Endothelial cell of umbilical vein (primary cell): ENCODE results near the gene TRANK1. TPM values are rescaled to one million over a fixed set of nuclear protein-coding genes. Genes with fewer than 3 reads are reported as not detected.

Experiments used
- BruUV-seq: library from RNA; stranded (reverse); fragments of 400-500 nt; replicated peaks from 2 replicates; lab custom pipeline; 2021; lab: Mats Ljungman, UMichigan
- CTCF ChIA-PET: fragments of 300-600, 350-600 bp; sonication (Branson Sonifier 250); formaldehyde crosslinking; loops from one replicate; lab custom pipeline; 2021; ENCODE audit warnings: antibody characterized with exemption, inconsistent platforms; lab: Charles Lee
- POLR2A ChIA-PET: fragments of 300-600, 350-600 bp; sonication (Branson Sonifier 250); formaldehyde crosslinking; loops from one replicate; lab custom pipeline; 2021; ENCODE audit warnings: antibody characterized with exemption, inconsistent platforms; lab: Charles Lee
- DNase-seq: peaks from one replicate; pipeline ENCODE4 v3.0.0-alpha.2; 2011; ENCODE audit warnings: low read depth, low spot score
- FAIRE-seq: peaks from 2 replicates; lab custom pipeline; 2011; peaks lifted over from hg19 to GRCh38; lab: Jason Lieb, UNC
- H2AFZ ChIP-seq: 2 replicates; pipeline ENCODE4 v1.6.0; 2012; ENCODE audit warnings: low read depth, low read length, control low read depth, inconsistent platforms
- H3K27ac ChIP-seq: 2 replicates; pipeline ENCODE4 v1.5.1; 2011; ENCODE audit warnings: low read depth, mild to moderate bottlenecking, control low read depth, low read length, moderate library complexity; ENCODE audit not compliant: insufficient read depth
- H3K27me3 ChIP-seq, 2 experiments: 2 replicates each; pipeline versions ENCODE4 v1.6.0 to v1.6.1; 2011; ENCODE audit warnings: low read length in 2 of 2, mixed read lengths in 1 of 2; ENCODE audit not compliant: control insufficient read depth in 2 of 2, insufficient read depth in 2 of 2
- H3K36me3 ChIP-seq, 2 experiments: 2 replicates in 1 of 2; 3 replicates in 1 of 2; pipeline ENCODE4 v1.5.1; 2011; ENCODE audit warnings: low read length in 2 of 2, mild to moderate bottlenecking in 1 of 2, moderate library complexity in 1 of 2; ENCODE audit not compliant: control insufficient read depth in 2 of 2, insufficient read depth in 2 of 2; ENCODE audit errors: extremely low read depth in 1 of 2
- H3K4me1 ChIP-seq: 3 replicates; pipeline ENCODE4 v1.5.1; 2011; ENCODE audit warnings: mild to moderate bottlenecking, low read length; ENCODE audit not compliant: control insufficient read depth, insufficient read depth; ENCODE audit errors: extremely low read depth
- H3K4me2 ChIP-seq: 2 replicates; pipeline ENCODE4 v1.6.1; 2011; ENCODE audit warnings: low read length, control low read depth, mixed read lengths; ENCODE audit not compliant: insufficient read depth
- H3K4me3 ChIP-seq, 3 experiments: fragments of 200-600 bp in 1 of 3; sonication (generic), shearing (Covaris generic) in 1 of 3; replicated peaks in 1 of 3; 2 replicates each; pipeline ENCODE4 v1.5.1; 2011 to 2016; ENCODE audit warnings: control low read depth in 3 of 3, low read length in 3 of 3, mild to moderate bottlenecking in 2 of 3, inconsistent platforms in 1 of 3, low read depth in 1 of 3, moderate library complexity in 1 of 3; ENCODE audit not compliant: insufficient read depth in 1 of 3
- H3K79me2 ChIP-seq: 2 replicates; pipeline ENCODE4 v1.6.0; 2012; ENCODE audit warnings: low read length, inconsistent platforms; ENCODE audit not compliant: control insufficient read depth, insufficient read depth
- H3K9ac ChIP-seq: replicated peaks from 2 replicates; pipeline ENCODE3; 2011; ENCODE audit warnings: low read length, control low read depth; ENCODE audit not compliant: insufficient read depth; ENCODE audit errors: extremely low read depth
- H3K9me1 ChIP-seq: replicated peaks from 3 replicates; pipeline ENCODE4 v1.6.0; 2011; ENCODE audit warnings: mild to moderate bottlenecking, low read length; ENCODE audit not compliant: control insufficient read depth, insufficient read depth; ENCODE audit errors: extremely low read depth
- H3K9me3 ChIP-seq: replicated peaks from 2 replicates; pipeline ENCODE4 v1.5.1; 2012; ENCODE audit warnings: low read length, inconsistent platforms; ENCODE audit not compliant: control insufficient read depth, insufficient read depth
- H4K20me1 ChIP-seq: replicated peaks from 2 replicates; pipeline ENCODE3; 2011; ENCODE audit warnings: mild to moderate bottlenecking, low read length; ENCODE audit not compliant: control insufficient read depth, insufficient read depth; ENCODE audit errors: extremely low read depth
- EZH2 ChIP-seq: IDR thresholded peaks from 2 replicates; pipeline ENCODE4 v1.6.1; 2012; ENCODE audit warnings: borderline replicate concordance, low read depth, mild to moderate bottlenecking, moderate library complexity, low read length, inconsistent platforms; ENCODE audit not compliant: severe bottlenecking
- FOS ChIP-seq: IDR thresholded peaks from 2 replicates; pipeline ENCODE4 v1.6.1; 2011; ENCODE audit warnings: mild to moderate bottlenecking, low read length, moderate library complexity, borderline replicate concordance; ENCODE audit not compliant: insufficient read depth
- GATA2 ChIP-seq: IDR thresholded peaks from 2 replicates; pipeline ENCODE4 v1.7.0; 2011; ENCODE audit warnings: low read depth, mild to moderate bottlenecking, moderate library complexity, mixed read lengths, low read length; ENCODE audit not compliant: insufficient read length, insufficient read depth
- MYC ChIP-seq: IDR thresholded peaks from one replicate; pipeline ENCODE4 v1.6.1; 2011; ENCODE audit warnings: mild to moderate bottlenecking, low read depth, low read length
- POLR2A ChIP-seq: IDR thresholded peaks from 2 replicates; pipeline ENCODE4 v1.6.1; 2012; ENCODE audit warnings: low read depth, mild to moderate bottlenecking, control low read depth, low read length
- POLR2AphosphoS5 ChIP-seq: IDR thresholded peaks from 2 replicates; pipeline ENCODE4 v1.6.1; 2012; ENCODE audit warnings: low read depth, mild to moderate bottlenecking, control low read depth, low read length, moderate library complexity; ENCODE audit not compliant: insufficient read depth
- dilution Hi-C: fragments of 300-500 bp; cut with MboI; formaldehyde crosslinking; loops from one replicate; pipeline ENCODE4 v1.15.0; 2019; ENCODE audit warnings: low sequenced_read_pairs; ENCODE audit not compliant: extremely low pct_ligation_motif_present
- intact Hi-C: fragments of 100-400 bp; cut with micrococcal nuclease; formaldehyde crosslinking; loops from one replicate; pipeline ENCODE4 v1.10.0; 2022
- polyA plus RNA-seq, 4 experiments: library from polyadenylated mRNA; depleted of rRNA in 3 of 4; stranded (reverse) in 3 of 4; unstranded in 1 of 4; fragments of >200 nt; gene quantifications; 2 replicates each; pipeline versions ENCODE4 v1.2.1 to v1.2.3, GENCODE V29; 2011 to 2012; ENCODE audit warnings: missing spikeins in 1 of 4
- total RNA-seq: library from RNA; stranded (reverse); gene quantifications from 2 replicates; pipeline ENCODE4 v1.2.3, GENCODE V29; 2021
- TF ChIP-seq, protein P1 (sequence below): IDR thresholded peaks from 2 replicates; pipeline ENCODE4 v1.6.1; 2011; ENCODE audit not compliant: insufficient read depth, insufficient read length

The TRANK1 gene
- total and polyA plus RNA-seq, 2 donors (not counting 3 experiments of a cell fraction or from before 2014, with no cell fraction given): 4.6 to 14.4 TPM

- Histone ChIP-seq H3K4me1 (no peaks in the 10 kb centered on the region), H3K27ac (no peak overlapping the region), H3K9me3 (no peaks in the 10 kb centered on the region), H2AFZ (no peak overlapping the region), H3K79me2 (no peaks in the 10 kb centered on the region), H3K4me2 (no peak overlapping the region), H3K4me3 (no peak overlapping the region), H3K36me3 (no peaks in the 10 kb centered on the region), H3K27me3 (no peaks in the 10 kb centered on the region), H3K9ac (no peak overlapping the region), H3K9me1 (no peaks in the 10 kb centered on the region), H4K20me1 (no peaks in the 10 kb centered on the region)
- dilution Hi-C loops: no loop called here
- no peak for FAIRE-seq
- no peak for TF ChIP-seq FOS
- TF ChIP-seq, protein P1, sequence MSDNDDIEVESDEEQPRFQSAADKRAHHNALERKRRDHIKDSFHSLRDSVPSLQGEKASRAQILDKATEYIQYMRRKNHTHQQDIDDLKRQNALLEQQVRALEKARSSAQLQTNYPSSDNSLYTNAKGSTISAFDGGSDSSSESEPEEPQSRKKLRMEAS: no peak
- DNase-seq: no peak
- ChIA-PET CTCF (no interaction called here), POLR2A (no interaction called here)
- no TSS peak for BruUV-seq
- intact Hi-C loops: no loop called here
Measured at GRCh38 chr3:36919439-36920160, 25.3 kb downstream of the TRANK1 start.

DNA sequence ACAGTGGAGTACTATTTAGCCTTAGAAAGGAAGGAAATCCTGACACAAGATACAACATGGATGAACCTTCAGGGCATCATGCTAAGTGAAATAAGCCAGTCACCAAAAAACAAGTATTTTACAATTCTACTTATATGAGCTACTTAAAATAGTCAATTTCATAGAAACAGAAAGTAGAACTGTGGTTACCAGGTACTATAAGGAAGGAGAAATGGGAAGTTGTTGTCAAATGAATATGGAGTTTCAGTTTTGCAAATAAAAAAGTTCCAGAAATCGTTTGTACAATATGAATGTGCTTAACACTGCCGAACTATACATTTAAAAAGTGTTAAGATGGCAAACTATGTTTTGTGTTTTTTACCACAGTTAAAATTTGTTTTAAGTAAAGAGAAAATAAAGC lies 26.8 kb downstream of the TRANK1 start:
- H3K4me2 ChIP-seq: no peak overlapping the region
- H3K27me3 ChIP-seq: no peaks in the 10 kb centered on the region
- CTCF ChIA-PET: no interaction called here
- TF ChIP-seq EZH2 (no peak), FOS (no peak), MYC (no peak), GATA2 (no peak), POLR2AphosphoS5 (no peak), POLR2A (no peak)
- TF ChIP-seq, protein P1: no peak
- no peak for DNase-seq
- no peak overlapping the region for H3K27ac ChIP-seq
- no peaks in the 10 kb centered on the region for H3K79me2 ChIP-seq
- no TSS peak for BruUV-seq
- no peak for FAIRE-seq
- dilution Hi-C loops: no loop called here
- no peaks in the 10 kb centered on the region for H3K4me1 ChIP-seq
- intact Hi-C loops: no loop called here
- H3K36me3 ChIP-seq: no peaks in the 10 kb centered on the region
- H4K20me1 ChIP-seq: no peaks in the 10 kb centered on the region
- no peak overlapping the region for H2AFZ ChIP-seq
- no peak overlapping the region for H3K4me3 ChIP-seq
- H3K9ac ChIP-seq: no peak overlapping the region
- POLR2A ChIA-PET: no interaction called here
- no peaks in the 10 kb centered on the region for H3K9me1 ChIP-seq
- no peaks in the 10 kb centered on the region for H3K9me3 ChIP-seq
